GM15510 (cell line): ENCODE results near the gene NEURL1B.

Source experiments
- POLR2A ChIP-seq: IDR thresholded peaks from 3 replicates; pipeline ENCODE4 v1.6.1; 2011; ENCODE audit warnings: borderline replicate concordance; ENCODE audit not compliant: insufficient read length; ENCODE audit errors: extremely low read depth

Gene NEURL1B

DNA sequence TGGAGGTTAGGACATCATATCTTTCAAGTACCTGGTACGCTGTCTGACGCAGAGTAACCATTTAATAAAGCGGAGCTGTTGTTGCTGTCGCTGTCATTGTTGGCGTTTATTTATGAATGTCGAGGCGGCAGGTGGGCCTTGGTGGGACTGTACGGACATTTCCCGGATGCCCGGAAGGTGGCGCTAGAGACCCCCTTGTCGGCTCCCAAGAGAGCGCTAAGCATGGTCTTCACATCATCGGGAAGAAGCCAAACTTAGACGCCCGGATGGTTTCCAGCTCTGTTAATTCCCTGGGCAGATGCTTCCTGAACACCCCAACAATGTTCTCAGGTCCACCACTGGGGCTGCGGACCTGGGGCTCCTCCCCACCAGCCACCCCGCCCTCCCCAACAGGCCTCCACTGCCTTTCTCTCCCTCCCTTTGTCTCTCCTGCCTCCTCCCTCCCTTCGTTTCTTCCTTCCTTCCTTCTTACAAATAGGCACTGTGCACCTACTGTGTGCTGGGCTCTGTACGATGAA lies 75.8 kb downstream of the NEURL1B start:
- no peak for TF ChIP-seq POLR2A

DNA sequence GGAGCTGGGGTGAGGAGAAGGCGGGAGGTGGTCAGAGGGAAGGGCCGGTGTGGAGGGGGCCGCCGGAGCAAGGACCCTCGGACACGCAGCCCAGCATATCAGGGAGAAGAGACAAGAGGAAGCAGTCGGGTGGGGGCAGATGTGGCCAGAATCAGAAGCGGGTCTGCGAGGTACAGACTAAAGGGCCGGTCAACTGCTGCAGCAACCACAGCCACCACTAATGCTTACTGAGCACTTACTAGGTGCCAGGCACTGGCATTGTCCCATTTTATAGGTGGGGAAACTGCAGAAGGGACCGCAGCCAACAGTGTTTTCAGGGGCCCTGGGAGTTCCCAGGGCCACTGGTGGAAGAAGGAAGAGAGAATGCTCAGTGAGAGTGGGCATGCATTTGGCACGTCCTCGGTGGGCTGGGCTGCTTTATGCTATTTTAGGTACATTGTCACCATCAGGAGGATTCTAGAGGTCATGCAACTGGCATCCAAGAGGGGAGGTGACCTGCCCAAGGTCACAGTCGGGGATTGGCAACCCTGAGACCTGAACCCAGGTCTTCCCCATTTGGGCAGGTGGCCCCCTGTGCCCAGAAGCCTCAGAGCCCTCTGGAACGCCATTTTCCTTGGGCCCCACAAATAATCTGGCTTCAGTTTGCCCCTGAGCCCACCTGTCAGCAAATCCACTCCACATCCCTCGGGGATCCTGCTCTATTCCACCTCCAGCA lies 76.6 kb downstream of the NEURL1B start:
- TF ChIP-seq POLR2A = no peak

DNA sequence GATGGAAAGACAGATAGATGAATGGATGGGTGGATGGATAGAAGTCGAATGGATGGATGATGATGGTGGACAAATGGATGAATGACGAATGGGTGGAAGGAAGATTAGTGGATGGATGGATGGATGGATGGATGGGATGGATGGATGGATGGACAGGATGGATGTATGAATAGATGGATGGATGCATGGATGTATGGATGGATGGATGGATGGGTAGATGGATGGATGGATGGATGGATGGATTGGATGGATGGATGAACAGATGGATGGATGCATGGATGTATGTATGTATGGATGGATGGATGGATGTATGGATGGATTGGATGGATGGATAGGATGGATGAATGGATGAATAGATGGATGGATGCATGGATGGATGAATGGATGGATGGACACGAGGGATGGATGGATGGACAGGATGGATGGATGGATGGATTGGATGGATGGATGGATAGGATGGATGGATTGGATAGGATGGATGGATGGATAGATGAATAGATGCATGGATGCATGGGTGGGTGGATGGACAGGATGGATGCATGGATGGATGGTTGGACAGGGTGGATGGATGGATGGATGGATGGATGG lies 77.6 kb downstream of the NEURL1B start:
- TF ChIP-seq POLR2A = no peak

DNA sequence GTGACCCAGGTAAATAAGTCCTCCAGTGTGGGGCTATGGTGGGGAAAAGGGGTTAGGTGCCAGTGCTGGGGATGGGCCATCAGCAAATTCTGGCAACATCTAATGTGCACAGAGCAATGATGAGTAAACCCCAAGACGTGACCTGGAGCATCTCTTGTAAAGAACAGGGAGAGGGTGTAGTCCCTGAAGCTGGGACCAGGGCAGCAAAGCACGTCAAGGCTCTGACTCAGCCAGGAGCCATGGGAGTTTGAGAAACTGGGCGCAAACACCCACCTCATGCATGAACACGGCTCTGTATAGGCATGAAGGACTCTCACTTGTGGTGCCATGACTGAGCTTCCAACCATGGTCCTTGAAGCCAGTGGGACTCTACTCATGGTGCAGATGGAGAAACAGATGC lies 78.1 kb downstream of the NEURL1B start:
- no peak for TF ChIP-seq POLR2A

DNA sequence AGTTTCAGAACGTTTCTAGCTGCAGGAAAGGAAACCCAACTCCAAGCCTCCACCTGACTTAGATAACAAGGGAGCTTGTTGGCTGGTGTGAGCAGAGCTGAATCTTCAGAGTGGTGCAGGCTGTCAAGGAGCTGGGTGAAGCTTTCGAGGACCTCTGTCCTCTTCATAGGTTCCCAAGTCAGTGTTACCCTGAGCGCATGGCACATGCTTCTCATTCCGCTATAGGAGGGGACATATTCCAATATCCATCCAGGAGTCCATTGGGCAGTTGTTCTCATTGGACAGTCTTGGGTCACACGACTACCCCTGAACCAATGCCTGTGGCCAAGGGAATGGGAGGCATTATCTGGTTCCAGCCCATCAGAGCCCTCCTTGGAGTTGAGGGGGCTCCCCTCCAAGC lies 79.6 kb downstream of the NEURL1B start:
- TF ChIP-seq POLR2A = no peak

DNA sequence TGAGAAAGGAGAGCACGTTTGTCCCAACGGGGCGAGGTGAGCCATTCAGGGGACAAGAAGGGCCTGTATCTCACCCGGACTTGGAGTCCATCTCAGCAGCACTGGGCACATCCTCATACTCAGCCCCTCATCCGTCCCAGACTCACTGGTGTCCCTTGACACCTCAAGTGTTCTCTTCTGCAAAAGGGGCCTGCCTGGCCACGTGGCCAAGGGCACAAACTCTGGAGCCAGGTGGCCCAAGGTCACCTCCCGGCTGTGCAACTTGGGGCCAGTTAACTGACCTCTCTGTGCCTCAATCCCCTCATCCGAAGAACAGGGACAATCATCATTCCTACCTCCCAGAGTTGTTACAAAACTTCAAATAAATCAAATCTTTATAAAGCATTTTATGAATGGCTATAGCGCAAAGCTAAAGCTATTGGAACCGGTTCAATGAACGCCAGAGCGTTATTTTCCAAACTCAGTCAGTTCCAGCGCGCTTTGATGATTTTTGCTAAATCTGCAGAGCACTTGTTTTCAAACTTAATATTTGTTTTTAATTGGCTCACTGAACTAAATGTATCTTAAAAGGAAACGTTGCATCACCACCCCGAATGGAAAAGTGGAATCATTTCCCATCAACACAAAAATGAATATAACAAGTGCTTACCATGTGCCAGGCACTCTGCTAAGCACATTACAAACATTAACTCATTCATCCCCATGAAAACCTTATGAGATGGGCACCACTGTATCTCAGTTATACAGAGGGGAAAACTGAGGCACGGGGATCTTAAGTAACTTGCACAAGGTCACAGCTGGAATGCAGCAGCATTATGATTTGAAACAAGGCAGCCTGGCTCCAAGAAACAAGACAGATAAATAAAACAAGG lies 80.6 kb downstream of the NEURL1B start:
- TF ChIP-seq POLR2A = no peak

DNA sequence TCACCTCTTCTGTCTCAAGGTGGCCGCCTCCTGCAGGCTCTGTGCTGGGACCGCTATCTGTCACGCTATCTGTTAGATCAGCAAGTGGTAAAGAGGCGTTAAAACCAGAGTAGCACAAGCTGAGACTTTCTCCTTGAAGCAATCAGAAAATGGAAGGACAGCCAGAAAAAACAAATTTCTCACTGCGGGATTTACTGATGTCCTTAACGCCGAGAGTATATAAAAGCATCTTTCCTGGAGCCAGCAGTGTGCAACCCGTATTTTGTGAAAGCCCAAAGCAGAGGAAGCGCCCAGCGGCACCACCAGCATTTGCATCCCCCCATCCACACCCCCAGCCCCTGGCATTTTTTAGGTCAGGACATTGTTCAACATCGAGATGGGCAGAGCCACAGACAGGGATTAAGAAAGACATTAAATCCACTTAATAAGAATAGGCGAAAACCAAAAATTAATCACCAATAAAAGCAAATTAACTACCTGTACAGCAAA lies 81.3 kb downstream of the NEURL1B start:
- no peak for TF ChIP-seq POLR2A

DNA sequence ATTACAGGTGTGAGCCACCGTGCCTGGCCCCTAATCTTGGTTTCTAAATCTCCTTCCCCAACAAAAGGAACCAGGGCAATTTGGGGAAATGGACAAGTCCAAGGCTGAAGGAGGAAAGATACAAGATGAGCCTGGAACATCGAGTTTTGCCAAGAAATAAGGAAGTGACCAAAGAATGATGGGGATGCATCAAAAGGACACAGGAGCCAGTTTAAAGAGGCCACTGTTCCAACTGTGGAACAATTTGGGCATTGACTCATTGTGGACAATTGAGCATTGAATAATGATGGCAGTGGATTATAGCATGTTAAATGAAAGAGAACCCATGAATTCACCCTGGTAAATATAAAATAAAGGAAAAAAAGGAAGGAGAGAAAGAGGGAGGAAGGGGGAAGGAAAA lies 82.4 kb downstream of the NEURL1B start:
- no peak for TF ChIP-seq POLR2A

DNA sequence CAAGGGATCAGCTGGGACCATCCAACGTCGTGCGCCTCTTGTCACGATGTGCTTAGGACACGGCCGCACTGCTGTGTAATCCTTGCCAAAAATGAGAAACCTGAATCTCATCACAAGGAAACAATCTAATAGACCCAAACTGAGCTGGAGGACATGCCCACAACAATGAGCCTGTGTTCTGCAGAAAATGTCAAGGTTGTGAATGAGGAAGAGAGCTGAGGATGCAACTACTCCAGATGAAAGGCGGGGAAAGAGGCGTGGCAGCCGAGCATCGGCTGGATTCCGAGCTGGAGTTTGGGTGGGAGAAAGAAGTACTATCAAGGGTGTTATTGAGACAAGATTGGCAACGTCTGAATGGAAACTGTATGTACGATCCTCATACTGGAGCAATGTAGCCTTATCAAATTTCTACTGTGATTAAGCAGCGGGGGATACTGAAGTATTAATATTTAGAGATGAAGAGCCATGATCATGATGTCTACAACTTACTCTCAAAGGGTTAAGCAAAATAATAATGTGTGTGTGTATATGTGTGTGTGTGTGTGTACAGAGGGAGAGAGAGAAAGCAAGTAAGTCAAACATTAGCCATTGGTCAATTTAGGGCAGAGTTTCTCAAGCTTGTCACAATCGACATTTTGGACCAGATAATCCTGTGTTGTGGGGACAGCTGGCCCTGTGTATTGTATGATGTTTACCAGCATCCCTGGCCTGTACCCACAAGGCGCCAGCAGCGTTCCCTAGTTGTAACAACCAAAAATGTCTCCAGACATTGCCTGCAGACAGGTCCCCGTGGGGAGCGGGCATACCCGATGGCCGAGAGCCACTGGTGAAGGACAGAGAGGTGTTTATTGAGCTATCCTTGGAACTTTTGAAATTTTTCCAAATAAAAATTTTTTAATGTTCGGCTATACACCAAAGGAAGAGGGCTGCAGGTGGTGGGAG lies 83.5 kb downstream of the NEURL1B start:
- no peak for TF ChIP-seq POLR2A

DNA sequence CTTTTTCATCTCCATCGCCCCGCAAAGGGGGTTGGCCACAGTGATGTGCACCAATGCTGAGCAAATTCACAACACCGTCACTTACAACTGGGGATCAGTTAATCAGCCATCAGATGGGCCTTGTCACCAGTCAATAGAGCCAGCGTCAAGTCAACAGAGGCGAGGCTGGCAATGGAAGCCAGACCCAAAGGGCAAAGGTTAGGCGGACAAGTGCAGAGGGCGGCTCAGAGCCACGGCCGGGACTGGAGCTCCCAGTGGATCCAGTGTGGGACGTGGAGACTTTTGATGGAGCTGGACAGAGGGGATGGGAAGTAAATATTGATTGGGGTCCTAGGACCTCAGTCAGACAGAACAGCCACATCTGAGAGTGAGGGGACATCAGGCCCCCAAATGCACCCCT lies 84.2 kb downstream of the NEURL1B start:
- TF ChIP-seq POLR2A = no peak

DNA sequence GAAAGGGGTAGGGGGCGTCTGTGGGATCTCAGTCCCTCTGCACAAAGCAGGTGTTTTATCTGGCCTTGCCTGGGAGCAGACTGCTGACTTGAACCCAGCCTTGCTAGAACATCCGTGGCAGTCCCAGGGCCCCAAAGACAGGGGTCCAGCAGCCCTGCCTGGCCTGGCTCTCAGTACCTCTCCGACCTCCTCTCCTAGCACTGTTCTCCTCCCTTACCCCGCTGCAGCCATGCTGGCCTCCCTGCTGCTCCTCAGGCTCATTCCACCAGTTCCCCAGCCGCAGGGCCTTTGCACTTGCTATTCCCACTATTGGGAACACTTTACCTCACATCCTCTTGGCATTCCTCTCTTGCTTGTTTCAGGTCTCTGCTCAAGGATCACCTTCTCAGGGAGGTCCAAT lies 84.7 kb downstream of the NEURL1B start:
- TF ChIP-seq POLR2A = no peak

DNA sequence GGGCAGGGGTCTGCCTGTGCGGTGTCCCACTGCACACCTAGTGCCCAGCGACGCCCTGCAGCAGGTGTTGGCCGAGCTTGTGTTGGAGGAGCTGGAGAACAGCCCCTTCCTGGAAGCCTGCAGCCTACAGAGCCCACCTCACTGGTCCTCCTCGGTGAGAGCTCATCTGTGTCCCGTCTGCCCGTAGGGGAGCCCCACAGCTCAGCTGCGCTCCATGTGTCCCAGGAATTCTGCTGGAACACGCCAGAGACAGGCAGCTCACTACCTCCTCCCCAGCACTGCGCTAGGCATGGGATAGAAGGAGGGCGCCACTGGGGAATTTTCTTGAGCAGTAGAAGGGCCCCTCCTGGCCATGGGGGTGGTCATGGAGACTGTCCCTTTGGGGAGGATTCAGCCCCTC lies 85.9 kb downstream of the NEURL1B start:
- TF ChIP-seq POLR2A = no peak

DNA sequence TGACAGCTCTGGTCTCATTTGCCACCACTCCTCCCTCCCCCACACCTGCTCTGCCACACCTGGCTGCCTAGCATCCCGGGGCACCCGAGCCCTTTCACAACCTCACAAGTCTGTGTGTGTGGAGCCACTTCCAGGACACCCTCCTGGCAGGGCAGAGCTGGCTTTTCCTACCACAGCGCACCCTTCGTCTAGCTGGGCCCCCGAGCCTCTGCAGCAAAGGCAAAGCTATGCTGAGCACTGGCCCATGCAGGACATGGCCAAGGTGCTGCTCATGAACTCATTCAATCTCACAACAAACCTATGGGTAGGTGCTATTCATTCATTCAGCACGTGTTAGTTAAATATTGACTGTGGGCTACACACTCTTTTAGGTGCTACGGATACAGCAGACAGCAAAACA lies 86.5 kb downstream of the NEURL1B start:
- no peak for TF ChIP-seq POLR2A
